CD4-positive, alpha-beta memory T cell (primary cell): ENCODE data around the gene PTPA. TPM values are rescaled to one million over a fixed set of nuclear protein-coding genes. Genes with fewer than 3 reads are reported as not detected.

Experiments used
- CTCF ChIA-PET: fragments of 350-600 bp; sonication (Branson Sonifier 250); formaldehyde crosslinking; loops from one replicate; lab custom pipeline; 2021; ENCODE audit warnings: inconsistent platforms; ENCODE audit not compliant: partially characterized antibody; lab: Charles Lee
- POLR2A ChIA-PET: fragments of 350-600 bp; sonication (Branson Sonifier 250); formaldehyde crosslinking; loops from one replicate; lab custom pipeline; 2021; ENCODE audit not compliant: partially characterized antibody; lab: Charles Lee
- DNase-seq, 5 donors: peaks; one replicate each; pipeline versions ENCODE4 v3.0.0 to v3.0.0-alpha.2; 2020 to 2022; ENCODE audit warnings: mixed read lengths in 1 of 5
- H3K27ac ChIP-seq: one replicate; pipeline ENCODE4 v1.7.0; 2013; ENCODE audit warnings: low read depth, low read length
- H3K27me3 ChIP-seq: 2 replicates; pipeline ENCODE4 v1.7.0; 2013; ENCODE audit warnings: mild to moderate bottlenecking, low read length, moderate library complexity; ENCODE audit not compliant: insufficient read depth
- H3K36me3 ChIP-seq: 2 replicates; pipeline ENCODE4 v1.7.0; 2013; ENCODE audit warnings: mild to moderate bottlenecking, low read length, moderate library complexity; ENCODE audit not compliant: insufficient read depth
- H3K4me1 ChIP-seq: 2 replicates; pipeline ENCODE4 v1.7.0; 2013; ENCODE audit warnings: mild to moderate bottlenecking, low read length, moderate library complexity; ENCODE audit not compliant: insufficient read depth
- H3K4me3 ChIP-seq, 2 donors: one replicate each; pipeline ENCODE4 v1.7.0; 2013; ENCODE audit warnings: low read length in 2 of 2, mild to moderate bottlenecking in 1 of 2
- H3K9me3 ChIP-seq, 2 donors: one replicate each; pipeline ENCODE4 v1.7.0; 2013; ENCODE audit warnings: low read length in 2 of 2, control low read depth in 1 of 2; ENCODE audit not compliant: control insufficient read depth in 1 of 2
- H3K27ac Mint-ChIP-seq, 7 donors: one replicate each; pipeline ENCODE4 v1.8.0; 2020 to 2021; ENCODE audit warnings: mixed read lengths in 7 of 7, mild to moderate bottlenecking in 6 of 7, inconsistent platforms in 3 of 7, moderate library complexity in 3 of 7
- H3K27me3 Mint-ChIP-seq, 2 donors: one replicate each; pipeline ENCODE4 v1.8.0; 2020 to 2021; ENCODE audit warnings: mixed read lengths in 2 of 2
- H3K36me3 Mint-ChIP-seq, 2 donors: one replicate each; pipeline ENCODE4 v1.8.0; 2020 to 2021; ENCODE audit warnings: mixed read lengths in 2 of 2, inconsistent platforms in 1 of 2, mild to moderate bottlenecking in 1 of 2
- H3K4me1 Mint-ChIP-seq, 4 donors: one replicate each; pipeline ENCODE4 v1.8.0; 2020 to 2021; ENCODE audit warnings: mixed read lengths in 4 of 4, mild to moderate bottlenecking in 1 of 4
- H3K4me3 Mint-ChIP-seq, 8 donors: one replicate each; pipeline ENCODE4 v1.8.0; 2020 to 2021; ENCODE audit warnings: mixed read lengths in 8 of 8, mild to moderate bottlenecking in 7 of 8, moderate library complexity in 6 of 8, inconsistent platforms in 3 of 8
- H3K9me3 Mint-ChIP-seq, 8 donors: one replicate each; pipeline ENCODE4 v1.8.0; 2020 to 2021; ENCODE audit warnings: mixed read lengths in 8 of 8, mild to moderate bottlenecking in 5 of 8, inconsistent platforms in 3 of 8, moderate library complexity in 1 of 8
- intact Hi-C: fragments of 100-400 bp; cut with micrococcal nuclease; formaldehyde crosslinking; loops from one replicate; pipeline ENCODE4 v1.15.1; 2023
- polyA plus RNA-seq, 2 donors: library from polyadenylated mRNA; unstranded; fragments of 300-500 nt; fragmentation: Illumina TruSeq; gene quantifications; one replicate each; pipeline ENCODE4 v1.2.3, GENCODE V29; 2021
- total RNA-seq, 2 experiments: library from RNA; stranded (reverse); gene quantifications; one replicate each; pipeline ENCODE4 v1.2.3, GENCODE V29; 2021

PTPA gene
- total and polyA plus RNA-seq, 4 experiments from 2014 or later = 10.8 to 51.3 (median 31.5) TPM

GRCh38 chr9:129174102-129174723 lies 63.0 kb downstream of the PTPA start:
- H3K9me3 ChIP-seq = no peaks in the 10 kb centered on the region
- peak overlapping the region; percentile 45 for H3K27ac ChIP-seq
- H3K36me3 Mint-ChIP-seq = peaks cover 0 to 2% of the 10 kb centered on the region in 2 donors
- H3K4me3 ChIP-seq = peak overlapping the region; percentile 70 to 76
- H3K27me3 ChIP-seq = peaks cover 3% of the 10 kb centered on the region
- peaks cover 0 to 4% (median 0%) of the 10 kb centered on the region in 8 donors for H3K9me3 Mint-ChIP-seq
- POLR2A ChIA-PET = interaction anchor here (0.5 to 6.1 kb wide), 21 partner anchors 8 to 577 kb away, joined by 3 to 85 read pairs (median 4); partner anchors contain the start of gene NTMT1
- peak overlapping the region; percentile 80 to 92 (median 83) for H3K4me3 Mint-ChIP-seq
- peaks cover 6 to 16% (median 9%) of the 10 kb centered on the region in 4 donors for H3K4me1 Mint-ChIP-seq
- peak overlapping the region in 5 of 7 donors; percentile 51 to 74 (median 66) for H3K27ac Mint-ChIP-seq
- H3K36me3 ChIP-seq = no peaks in the 10 kb centered on the region
- intact Hi-C loops = loop anchor here (1.0 to 10.0 kb wide), 9 partner anchors 35 to 436 kb away; no protein-coding TSS in a partner anchor
- peaks cover 28% of the 10 kb centered on the region for H3K4me1 ChIP-seq
- peak; percentile 65 to 77 (median 70) for DNase-seq
- H3K27me3 Mint-ChIP-seq = peaks cover 0 to 2% of the 10 kb centered on the region in 2 donors
- CTCF ChIA-PET = interaction anchor here (0.5 to 7.1 kb wide), 45 partner anchors 8 to 455 kb away, joined by 3 to 96 read pairs (median 4); partner anchors contain the start of gene NTMT1

- intact Hi-C loops = loop anchor here (1.0 to 10.0 kb wide), 10 partner anchors 36 to 435 kb away; no protein-coding TSS in a partner anchor
- Mint-ChIP-seq H3K9me3 (peaks cover 0 to 4% (median 0%) of the 10 kb centered on the region in 8 donors), H3K27me3 (peaks cover 0 to 2% of the 10 kb centered on the region in 2 donors), H3K4me3 (peak overlapping the region; percentile 88 to 93 (median 90)), H3K27ac (peak overlapping the region in 6 of 7 donors; percentile 76 to 93 (median 85)), H3K36me3 (peaks cover 0 to 2% of the 10 kb centered on the region in 2 donors), H3K4me1 (peaks cover 6 to 16% (median 9%) of the 10 kb centered on the region in 4 donors)
- CTCF ChIA-PET = interaction anchor here (0.8 to 7.1 kb wide), 34 partner anchors 8 to 455 kb away, joined by 3 to 96 read pairs (median 6); partner anchors contain the start of gene NTMT1
- POLR2A ChIA-PET = interaction anchor here (1.0 to 6.1 kb wide), 20 partner anchors 9 to 451 kb away, joined by 3 to 85 read pairs (median 7); partner anchors contain the start of genes CRAT, NTMT1 and PTPA
- peak in 3 of 5 donors; percentile 16 to 28 (median 20) for DNase-seq
- peak overlapping the region; percentile 45 for H3K27ac ChIP-seq
- peaks cover 28% of the 10 kb centered on the region for H3K4me1 ChIP-seq
- no peaks in the 10 kb centered on the region for H3K36me3 ChIP-seq
- H3K4me3 ChIP-seq = peak overlapping the region; percentile 70 to 76
- peaks cover 3% of the 10 kb centered on the region for H3K27me3 ChIP-seq
- no peaks in the 10 kb centered on the region for H3K9me3 ChIP-seq
Measured at GRCh38 chr9:129174724-129175514, 63.7 kb downstream of the PTPA start.

- Histone ChIP-seq H3K27me3 (peaks cover 3% of the 10 kb centered on the region), H3K4me3 (peak overlapping the region; percentile 38 to 70), H3K9me3 (no peaks in the 10 kb centered on the region), H3K4me1 (peaks cover 28% of the 10 kb centered on the region), H3K36me3 (no peaks in the 10 kb centered on the region), H3K27ac (peak overlapping the region; percentile 12)
- intact Hi-C loops = loop anchor here (2.0 to 10.0 kb wide), 8 partner anchors 37 to 393 kb away; no protein-coding TSS in a partner anchor
- H3K27ac Mint-ChIP-seq = peak overlapping the region; percentile 72 to 93 (median 85)
- peaks cover 6 to 16% (median 9%) of the 10 kb centered on the region in 4 donors for H3K4me1 Mint-ChIP-seq
- peak overlapping the region; percentile 88 to 93 (median 90) for H3K4me3 Mint-ChIP-seq
- ChIA-PET POLR2A (interaction anchor here (0.8 to 6.1 kb wide), 14 partner anchors 10 to 450 kb away, joined by 3 to 85 read pairs (median 9); partner anchors contain the start of genes CRAT, NTMT1 and PTPA), CTCF (interaction anchor here (0.8 to 7.1 kb wide), 15 partner anchors 8 to 454 kb away, joined by 3 to 96 read pairs (median 9); partner anchors contain the start of gene NTMT1)
- peaks cover 0 to 2% of the 10 kb centered on the region in 2 donors for H3K27me3 Mint-ChIP-seq
- peaks cover 0 to 4% (median 0%) of the 10 kb centered on the region in 8 donors for H3K9me3 Mint-ChIP-seq
- H3K36me3 Mint-ChIP-seq = peaks cover 0 to 2% of the 10 kb centered on the region in 2 donors
- DNase-seq = no peak
Measured at GRCh38 chr9:129175515-129175824, 64.3 kb downstream of the PTPA start.

GRCh38 chr9:129175825-129176633 lies 64.8 kb downstream of the PTPA start:
- peak overlapping the region; percentile 72 to 93 (median 85) for H3K27ac Mint-ChIP-seq
- Histone ChIP-seq H3K27ac (peak overlapping the region; percentile 12), H3K9me3 (no peaks in the 10 kb centered on the region), H3K4me1 (peaks cover 28% of the 10 kb centered on the region), H3K4me3 (peak overlapping the region; percentile 38 to 70), H3K36me3 (no peaks in the 10 kb centered on the region), H3K27me3 (peaks cover 3% of the 10 kb centered on the region)
- H3K9me3 Mint-ChIP-seq = peaks cover 0 to 4% (median 0%) of the 10 kb centered on the region in 8 donors
- H3K36me3 Mint-ChIP-seq = peaks cover 0 to 2% of the 10 kb centered on the region in 2 donors
- POLR2A ChIA-PET = interaction anchor here (0.7 to 6.1 kb wide), 13 partner anchors 36 to 448 kb away, joined by 3 to 85 read pairs (median 9); partner anchors contain the start of genes CRAT and PTPA
- intact Hi-C loops = loop anchor here (2.0 to 10.0 kb wide), 8 partner anchors 37 to 393 kb away; no protein-coding TSS in a partner anchor
- peaks cover 0 to 2% of the 10 kb centered on the region in 2 donors for H3K27me3 Mint-ChIP-seq
- H3K4me3 Mint-ChIP-seq = peak overlapping the region; percentile 88 to 93 (median 90)
- CTCF ChIA-PET = interaction anchor here (1.1 to 7.1 kb wide), 8 partner anchors 45 to 448 kb away, joined by 3 to 42 read pairs (median 10); partner anchors contain the start of gene NTMT1
- DNase-seq = peak; percentile 30 to 70 (median 52)
- H3K4me1 Mint-ChIP-seq = peaks cover 6 to 16% (median 9%) of the 10 kb centered on the region in 4 donors

GRCh38 chr9:129176701-129177442 lies 65.7 kb downstream of the PTPA start:
- Mint-ChIP-seq H3K4me3 (peak overlapping the region; percentile 61 to 93 (median 89)), H3K36me3 (peaks cover 0 to 2% of the 10 kb centered on the region in 2 donors), H3K27me3 (peaks cover 0 to 2% of the 10 kb centered on the region in 2 donors), H3K4me1 (peaks cover 6 to 16% (median 9%) of the 10 kb centered on the region in 4 donors), H3K9me3 (peaks cover 0 to 4% (median 0%) of the 10 kb centered on the region in 8 donors), H3K27ac (peak overlapping the region in 2 of 7 donors; percentile 35 to 79)
- intact Hi-C loops = loop anchor here (5.0 to 10.0 kb wide), 2 partner anchors 160 to 208 kb away; no protein-coding TSS in a partner anchor
- peak overlapping the region; percentile 31 to 47 for H3K4me3 ChIP-seq
- no peak overlapping the region for H3K27ac ChIP-seq
- H3K36me3 ChIP-seq = no peaks in the 10 kb centered on the region
- CTCF ChIA-PET = interaction anchor here (1.1 to 7.1 kb wide), 9 partner anchors 37 to 561 kb away, joined by 3 to 40 read pairs (median 8); partner anchors contain the start of gene NTMT1
- H3K4me1 ChIP-seq = peaks cover 28% of the 10 kb centered on the region
- H3K27me3 ChIP-seq = peaks cover 3% of the 10 kb centered on the region
- no peaks in the 10 kb centered on the region for H3K9me3 ChIP-seq
- peak in 3 of 5 donors; percentile 7 to 18 (median 8) for DNase-seq
- POLR2A ChIA-PET = interaction anchor here (0.7 to 6.1 kb wide), 24 partner anchors 10 to 450 kb away, joined by 3 to 85 read pairs (median 10); partner anchors contain the start of genes CRAT, NTMT1, PTPA and SH3GLB2
